ENCODE results near the gene ATG4D.

Gene ATG4D

DNA sequence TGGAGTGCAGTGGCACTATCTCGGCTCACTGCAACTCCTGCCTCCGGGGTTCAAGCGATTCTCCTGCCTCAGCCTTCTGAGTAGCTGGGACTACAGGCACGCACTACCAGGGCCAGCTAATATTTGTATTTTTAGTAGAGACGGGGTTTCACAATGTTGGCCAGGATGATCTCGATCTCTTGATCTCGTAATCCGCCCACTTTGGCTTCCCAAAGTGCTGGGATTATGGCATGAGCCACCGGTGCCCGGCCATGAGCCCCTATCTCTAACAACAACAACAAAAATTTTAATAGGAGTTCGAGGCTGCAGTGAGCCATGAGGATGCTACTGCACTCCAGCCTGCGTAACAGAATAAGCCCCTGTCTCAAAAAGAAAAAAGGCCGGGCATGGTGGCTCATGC is 38.4 kb downstream of the ATG4D start:
- DNase-seq, result no peak

DNA sequence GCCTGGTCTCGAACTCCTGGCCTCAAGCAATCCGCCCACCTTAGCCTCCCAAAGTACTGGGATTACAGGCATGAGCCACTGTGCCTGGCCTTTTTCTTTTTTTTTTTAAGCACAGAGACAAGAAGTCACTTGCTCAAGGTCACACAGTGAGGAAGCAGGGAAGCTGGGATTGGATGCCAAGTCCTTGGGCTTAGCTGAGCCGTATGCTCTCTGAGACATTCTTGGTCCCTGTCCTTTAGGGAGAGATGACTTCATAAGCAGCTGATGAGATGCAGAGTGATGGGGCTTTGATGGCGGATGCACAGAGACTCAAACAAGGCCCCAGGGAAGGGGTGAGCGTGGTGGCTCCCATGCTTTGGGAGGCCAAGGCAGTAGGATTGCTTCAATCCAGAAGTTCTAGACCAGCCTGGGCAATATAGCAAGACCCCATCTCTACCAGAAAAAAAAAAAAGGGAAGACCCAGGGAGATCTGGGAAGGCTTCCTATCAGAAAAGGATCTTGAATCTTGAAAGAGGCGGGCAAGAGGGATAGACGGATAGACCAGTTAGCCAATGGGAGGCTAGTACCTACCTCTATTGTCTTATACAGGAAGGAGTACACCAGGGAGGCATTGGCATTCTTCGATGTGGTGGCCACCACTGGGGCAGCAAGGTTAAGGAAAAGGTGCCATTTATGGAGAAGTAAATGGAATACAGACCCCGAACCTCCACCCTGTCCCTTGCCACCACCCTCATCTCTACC is 39.5 kb downstream of the ATG4D start:
- no peak for DNase-seq

- no peak for DNase-seq
These were observed 42.7 kb downstream of the ATG4D start for GRCh38 chr19:10586396-10586795.

- no peak for DNase-seq
These were observed 43.5 kb downstream of the ATG4D start, which contains the start of gene AP1M2 for GRCh38 chr19:10587022-10587838. Gene AP1M2 (minus strand): TSS chr19:10587312. CDS start chr19:10587231, 81 bp downstream.

DNA sequence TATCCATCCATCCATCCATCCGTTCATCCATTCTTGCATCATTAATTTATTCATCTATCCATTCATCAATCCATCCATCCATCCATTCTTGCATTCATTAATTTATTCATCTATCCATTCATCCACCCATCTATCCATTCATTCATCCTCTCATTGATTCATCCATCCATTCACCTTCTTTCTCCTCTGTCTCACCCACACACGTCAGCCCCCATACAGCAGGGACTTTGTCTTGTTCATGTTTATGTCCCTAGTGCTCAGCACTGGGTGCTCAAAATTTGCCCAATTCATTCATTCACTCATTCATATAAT is 44.1 kb downstream of the ATG4D start:
- DNase-seq, result no peak

- no peak for DNase-seq
These were observed 49.4 kb downstream of the ATG4D start for GRCh38 chr19:10593148-10593547.

DNA sequence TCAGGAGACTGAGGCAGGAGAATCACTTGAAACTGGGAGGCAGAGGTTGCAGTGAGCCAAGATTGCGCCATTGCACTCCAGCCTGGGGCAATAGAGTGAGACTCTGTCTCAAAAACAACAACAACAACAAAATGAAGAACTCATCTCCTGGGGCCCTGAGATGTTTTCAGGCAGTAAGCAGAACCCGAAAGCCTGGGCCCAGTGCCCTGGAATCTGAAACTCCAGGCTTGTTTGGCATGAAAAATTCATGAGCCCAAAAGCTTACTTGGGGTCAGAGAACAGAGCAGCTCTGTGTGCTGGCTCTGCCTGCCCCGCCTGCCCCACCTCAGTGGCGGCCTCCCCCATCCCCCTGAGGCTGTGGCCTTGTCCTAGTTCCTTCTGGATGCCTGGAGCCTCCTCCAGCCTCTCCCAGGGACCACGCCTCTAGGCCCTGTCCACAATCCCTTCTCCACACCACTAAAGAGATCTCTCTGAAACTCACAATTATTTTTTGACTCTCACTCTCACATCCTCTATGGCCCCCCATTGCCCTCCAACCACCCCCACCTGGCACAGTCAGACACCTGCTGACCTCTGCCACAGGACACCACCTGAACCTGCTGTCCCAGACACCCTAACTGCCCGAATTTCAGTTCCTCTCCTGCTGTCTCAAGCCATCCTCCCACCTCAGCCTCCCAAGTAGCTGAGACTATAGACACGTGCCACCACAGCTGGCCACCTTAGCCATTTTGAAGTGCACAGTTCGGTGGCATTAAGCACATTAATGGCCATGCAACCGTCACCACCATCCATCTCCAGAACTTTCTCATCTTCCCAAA is 50.3 kb downstream of the ATG4D start:
- DNase-seq, result no peak

DNA sequence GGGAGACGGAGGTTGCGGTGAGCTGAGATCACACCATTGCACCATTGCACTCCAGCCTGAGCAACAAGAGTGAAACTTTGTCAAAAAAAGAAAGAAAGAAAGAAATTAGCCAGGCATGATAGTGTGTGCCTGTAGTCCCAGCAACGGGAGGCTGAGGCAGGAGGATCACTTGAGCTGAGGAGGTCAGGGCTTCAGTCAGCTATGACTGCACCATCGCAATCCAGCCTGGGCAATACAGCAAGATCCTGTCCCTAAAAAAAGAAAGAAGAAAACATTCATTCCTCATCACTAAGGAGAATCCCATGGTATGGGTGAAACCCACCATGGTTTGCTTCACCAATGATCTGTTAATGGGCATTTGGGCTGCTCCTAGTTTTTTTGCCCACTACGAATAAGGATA is 56.4 kb downstream of the ATG4D start:
- no peak for DNase-seq

- no peak for DNase-seq
These were observed 58.3 kb downstream of the ATG4D start for GRCh38 chr19:10601999-10602329.

DNA sequence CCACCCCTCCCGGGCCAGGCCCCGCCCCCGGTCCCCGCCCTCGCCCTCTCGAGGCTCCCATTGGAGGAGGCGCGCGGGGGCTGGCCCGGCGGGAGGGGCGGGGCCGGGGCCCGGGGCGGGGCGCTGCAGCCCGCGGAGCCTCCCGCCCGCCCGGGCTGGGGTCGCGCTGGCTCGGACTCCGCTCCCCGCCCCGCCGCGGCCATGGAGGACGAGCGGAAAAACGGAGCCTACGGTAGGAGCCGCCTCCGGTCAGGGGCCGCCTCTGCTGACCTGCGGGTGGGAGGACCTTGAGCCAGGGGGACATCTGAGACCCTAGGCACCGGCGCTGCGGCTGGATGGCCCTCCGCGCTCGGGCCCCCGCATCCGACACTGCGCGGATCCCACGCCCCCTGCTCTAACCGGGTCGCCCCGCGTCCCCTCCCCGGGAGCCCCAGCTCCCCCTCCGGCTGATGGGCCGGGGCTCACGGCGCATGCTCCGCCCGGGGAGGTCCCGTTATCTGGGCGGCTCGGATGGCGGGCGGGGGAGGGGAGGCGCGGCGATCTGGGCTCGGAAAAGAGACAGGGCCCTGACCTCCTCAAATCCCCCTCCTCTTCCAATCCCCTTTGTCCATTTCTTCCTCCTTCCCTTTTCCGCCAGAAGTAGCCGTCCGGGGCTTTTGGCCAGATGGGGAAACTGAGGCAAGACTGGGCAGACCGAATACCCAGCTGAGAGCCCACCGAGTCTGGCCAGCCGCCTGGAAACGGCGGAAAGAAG is 58.8 kb downstream of the ATG4D start:
- no peak for DNase-seq
